ENCODE measurements around the gene PCDHGA9. TPM values are rescaled to one million over a fixed set of nuclear protein-coding genes. Genes with fewer than 3 reads are reported as not detected.
A peak's percentile ranks its signal among the peaks of the same experiment; 100 is the strongest.
"Not testable (repeated sequence)": the region's sequence is repeated elsewhere in the genome, so short reads cannot be mapped to it uniquely, and the experiment has no call there.

PCDHGA9 gene
- total and polyA plus RNA-seq, 10 of the 15 experiments (the other 5 are each of a cell fraction or from before 2014, with no cell fraction given), result 0.08 to 0.63 (median 0.29) TPM; not detected in 2

- H3K4me1 ChIP-seq (ENCODE audit: control insufficient read depth, insufficient read depth, low read length); H4K20me1 ChIP-seq (ENCODE audit: control insufficient read depth, insufficient read depth); H3K36me3 ChIP-seq (ENCODE audit: control insufficient read depth in 2 of 2, insufficient read depth in 2 of 2, low read length in 1 of 2); H3K27me3 ChIP-seq (replicated peaks in 1 of 2; ENCODE audit: control insufficient read depth in 2 of 2, insufficient read depth in 2 of 2, low read length in 1 of 2); FAIRE-seq; H3K4me2 ChIP-seq (ENCODE audit: control insufficient read depth, insufficient read depth); H3K9ac ChIP-seq (ENCODE audit: control insufficient read depth, insufficient read depth, low read length); intact Hi-C loops (cut with micrococcal nuclease; ENCODE audit: unreplicated experiment); H3K4me3 ChIP-seq; POLR2A ChIA-PET; ATAC-seq; DNase-seq (ENCODE audit: low read depth, low spot score); BruUV-seq (replicated peaks); H3K27ac ChIP-seq (ENCODE audit: control insufficient read depth, insufficient read depth); H3K79me2 ChIP-seq (ENCODE audit: control insufficient read depth, insufficient read depth, low read length); H2AFZ ChIP-seq (ENCODE audit: control insufficient read depth, low read depth, low read length): not testable (repeated sequence)
- SMC1A ChIA-PET (ENCODE audit: uncharacterized antibody, unreplicated experiment), result interaction anchor here (2.7 to 7.4 kb wide), 3 partner anchors 109 to 149 kb away, joined by 16 to 67 read pairs (median 35); no protein-coding TSS in a partner anchor
- CTCF ChIA-PET, result interaction anchor here (0.7 to 10.9 kb wide), 13 partner anchors 15 to 208 kb away, joined by 3 to 245 read pairs (median 23); partner anchors contain the start of genes PCDHB14, PCDHGA12, PCDHGB3 and PCDHGC3
- TF ChIP-seq REST (IDR thresholded peaks at IDR 0.05; ENCODE audit: low read depth, low read length), result peak; percentile 24; the same call in 1 of the 2 replicates
- WGBS (ENCODE audit: insufficient coverage, insufficient replicate concordance, low lambda C conversion rate, missing lambda C conversion rate), result 83% methylated on average over 20 of the region's 46 CpGs
- in situ Hi-C loops (cut with MboI), result loop anchor here (5.0 kb wide), 1 partner anchor 148 kb away; no protein-coding TSS in a partner anchor
- RAD21 ChIA-PET (ENCODE audit: unreplicated experiment), result interaction anchor here (2.3 to 3.3 kb wide), 5 partner anchors 61 to 153 kb away, joined by 6 to 42 read pairs (median 12); partner anchors contain the start of gene PCDHGC3
- peaks cover 12% of the 10 kb centered on the region; the same call in 2 of the 3 replicates for H3K9me3 ChIP-seq (replicated peaks; ENCODE audit: control insufficient read depth, insufficient read depth, low read length)
Measured at GRCh38 chr5:141414548-141415274, 12.1 kb downstream of the PCDHGA9 start.

All from GM12878 (cell line).